SK-N-SH (cell line): ENCODE data around the gene MEPE. TPM values are rescaled to one million over a fixed set of nuclear protein-coding genes. Genes with fewer than 3 reads are reported as not detected.

Experiments used
- CTCF ChIA-PET: fragments of 300-600, 350-600 bp; formaldehyde crosslinking; extraction: SDS; loops from one replicate; lab custom pipeline; 2021; lab: Yijun Ruan, JAX
- POLR2A ChIA-PET: fragments of 350-600 bp; sonication (Branson Sonifier 250); formaldehyde crosslinking; extraction: SDS; loops from one replicate; lab custom pipeline; 2020; ENCODE audit warnings: antibody characterized with exemption, inconsistent platforms; lab: Yijun Ruan, JAX
- DNase-seq: peaks from one replicate; pipeline ENCODE4 v3.0.0; 2012
- H2AFZ ChIP-seq: fragments of 200-600 bp; sonication (generic); 2 replicates; pipeline ENCODE4 v1.8.1; 2016; ENCODE audit warnings: antibody characterized with exemption, mild to moderate bottlenecking, low read depth
- H3F3A ChIP-seq: fragments of 200-600 bp; sonication (generic); replicated peaks from 2 replicates; pipeline ENCODE3; 2016; ENCODE audit warnings: antibody characterized with exemption, mild to moderate bottlenecking; ENCODE audit not compliant: insufficient read depth
- H3K27ac ChIP-seq, 2 experiments: fragments of 200-500 bp in 1 of 2; fragments of 200-600 bp in 1 of 2; sonication (Bioruptor generic) in 1 of 2; sonication (generic), shearing (Covaris generic) in 1 of 2; 2 replicates each; pipeline versions ENCODE4 v1.5.1 to v1.6.1; 2014 to 2016; ENCODE audit warnings: low read depth in 2 of 2, inconsistent platforms in 1 of 2, low read length in 1 of 2, mild to moderate bottlenecking in 1 of 2, mixed read lengths in 1 of 2
- H3K27me3 ChIP-seq: fragments of 200-600 bp; sonication (generic), shearing (Covaris generic); 2 replicates; pipeline ENCODE4 v1.6.1; 2016; ENCODE audit warnings: mixed run types; ENCODE audit not compliant: insufficient read depth
- H3K36me3 ChIP-seq, 2 experiments: fragments of 200-500 bp in 1 of 2; fragments of 200-600 bp in 1 of 2; sonication (Bioruptor generic) in 1 of 2; sonication (generic) in 1 of 2; replicated peaks in 1 of 2; 2 replicates each; pipeline versions ENCODE3 to v1.5.1; 2014 to 2016; ENCODE audit warnings: low read length in 1 of 2, mild to moderate bottlenecking in 1 of 2; ENCODE audit not compliant: insufficient read depth in 2 of 2, control insufficient read depth in 1 of 2
- H3K4me1 ChIP-seq, 2 experiments: fragments of 200-500 bp in 1 of 2; fragments of 200-600 bp in 1 of 2; sonication (Bioruptor generic) in 1 of 2; sonication (generic), shearing (Covaris generic) in 1 of 2; 2 replicates each; pipeline versions ENCODE4 v1.5.1 to v1.6.1; 2014 to 2016; ENCODE audit warnings: low read depth in 1 of 2, low read length in 1 of 2, mixed run types in 1 of 2; ENCODE audit not compliant: insufficient read depth in 2 of 2, control insufficient read depth in 1 of 2
- H3K4me2 ChIP-seq: fragments of 200-600 bp; sonication (generic), shearing (Covaris generic); 2 replicates; pipeline ENCODE4 v1.6.1; 2017; ENCODE audit warnings: mixed run types
- H3K4me3 ChIP-seq, 2 experiments: fragments of 200-500 bp in 1 of 2; fragments of 200-600 bp in 1 of 2; sonication (Bioruptor generic) in 1 of 2; sonication (generic), shearing (Covaris generic) in 1 of 2; 2 replicates each; pipeline versions ENCODE4 v1.5.1 to v1.8.1; 2014 to 2016; ENCODE audit warnings: low read depth in 2 of 2, inconsistent platforms in 1 of 2, low read length in 1 of 2, mild to moderate bottlenecking in 1 of 2, mixed read lengths in 1 of 2, moderate library complexity in 1 of 2
- H3K79me2 ChIP-seq: fragments of 200-600 bp; sonication (generic); 2 replicates; pipeline ENCODE4 v1.8.1; 2017; ENCODE audit warnings: mild to moderate bottlenecking; ENCODE audit not compliant: insufficient read depth
- H3K9ac ChIP-seq: fragments of 200-600 bp; sonication (generic); 2 replicates; pipeline ENCODE4 v1.6.1; 2017; ENCODE audit warnings: mixed run types
- H3K9me2 ChIP-seq: fragments of 200-600 bp; sonication (generic); 2 replicates; pipeline ENCODE4 v1.6.1; 2017; ENCODE audit warnings: mixed run types
- H3K9me3 ChIP-seq: fragments of 200-600 bp; sonication (generic); 2 replicates; pipeline ENCODE4 v1.6.1; 2017; ENCODE audit warnings: mixed run types, mild to moderate bottlenecking, moderate library complexity
- H4K20me1 ChIP-seq: fragments of 200-600 bp; sonication (generic); 2 replicates; pipeline ENCODE4 v1.6.1; 2017; ENCODE audit warnings: mild to moderate bottlenecking, mixed run types; ENCODE audit not compliant: insufficient read depth
- CHD2 ChIP-seq: fragments of 150-350 bp; IDR thresholded peaks from 2 replicates; pipeline ENCODE4 v1.6.1; 2018; ENCODE audit warnings: low read length; ENCODE audit not compliant: partially characterized antibody
- ELF1 ChIP-seq: IDR thresholded peaks from 2 replicates; pipeline ENCODE4 v1.4.0; 2012
- EP300 ChIP-seq, 2 experiments: IDR thresholded peaks; 2 replicates each; pipeline versions ENCODE4 v1.4.0 to v1.6.1; 2012; ENCODE audit warnings: borderline replicate concordance in 1 of 2, low read depth in 1 of 2, low read length in 1 of 2
- FOXJ3 ChIP-seq: sonication (generic); formaldehyde crosslinking; IDR thresholded peaks from 2 replicates; pipeline ENCODE4 v1.5.1; 2020; ENCODE audit warnings: mild to moderate bottlenecking, missing genetic modification reagents
- FOXM1 ChIP-seq: IDR thresholded peaks from 2 replicates; pipeline ENCODE4 v1.4.0; 2012; ENCODE audit warnings: low read depth, mild to moderate bottlenecking
- GATA2 ChIP-seq: sonication (generic); formaldehyde crosslinking; IDR thresholded peaks from 2 replicates; pipeline ENCODE4 v1.5.0; 2020; ENCODE audit warnings: mild to moderate bottlenecking, missing genetic modification reagents
- MXI1 ChIP-seq: IDR thresholded peaks from 2 replicates; pipeline ENCODE4 v1.6.1; 2012; ENCODE audit warnings: mild to moderate bottlenecking, low read depth, low read length, improper control_type of control experiment
- NFIC ChIP-seq: IDR thresholded peaks from 2 replicates; pipeline ENCODE4 v1.4.0; 2012; ENCODE audit warnings: borderline replicate concordance
- NRF1 ChIP-seq: IDR thresholded peaks from 2 replicates; pipeline ENCODE4 v1.6.1; 2012; ENCODE audit warnings: low read depth, mild to moderate bottlenecking, low read length
- POLR2AphosphoS5 ChIP-seq: IDR thresholded peaks from 2 replicates; pipeline ENCODE4 v1.6.1; 2012; ENCODE audit warnings: low read depth, low read length
- RAD21 ChIP-seq: IDR thresholded peaks from 2 replicates; pipeline ENCODE4 v1.6.1; 2012; ENCODE audit warnings: mild to moderate bottlenecking, low read length
- RXRA ChIP-seq: IDR thresholded peaks from 2 replicates; pipeline ENCODE4 v1.4.0; 2012; ENCODE audit warnings: low read depth, mild to moderate bottlenecking, borderline replicate concordance
- SMC3 ChIP-seq: IDR thresholded peaks from 2 replicates; pipeline ENCODE4 v1.6.1; 2012; ENCODE audit warnings: low read depth, low read length, improper control_type of control experiment
- TEAD4 ChIP-seq: IDR thresholded peaks from 2 replicates; pipeline ENCODE4 v1.4.0; 2012; ENCODE audit warnings: mild to moderate bottlenecking, borderline replicate concordance; ENCODE audit not compliant: insufficient read depth
- YY1 ChIP-seq: IDR thresholded peaks from 2 replicates; pipeline ENCODE4 v1.4.0; 2012; ENCODE audit warnings: low read depth, mild to moderate bottlenecking
- WGBS: methylation state at CpG from one replicate; pipeline ENCODE4 v1.1.6; 2017; ENCODE audit warnings: low lambda C conversion rate; 5-methylcytosine and 5-hydroxymethylcytosine counted together
- polyA plus RNA-seq, 3 experiments: library from polyadenylated mRNA; depleted of rRNA; stranded (reverse); fragments of >200 nt; gene quantifications; 2 replicates each; pipeline ENCODE4 v1.2.3, GENCODE V29; 2012
- TF ChIP-seq, protein P1 (sequence below): IDR thresholded peaks from 2 replicates; pipeline ENCODE4; 2012
- TF ChIP-seq, protein P2 (sequence below): fragments of 150-350 bp; IDR thresholded peaks from 2 replicates; pipeline ENCODE4 v1.6.1; 2017; ENCODE audit warnings: antibody characterized with exemption, low read length, low read depth, borderline replicate concordance
- TF ChIP-seq, protein P3 (sequence below): IDR thresholded peaks from 2 replicates; pipeline ENCODE4 v1.6.1; 2012; ENCODE audit warnings: mild to moderate bottlenecking, low read depth, low read length, moderate library complexity
- TF ChIP-seq, protein P4 (sequence below): fragments of 200-600 bp; sonication (generic); IDR thresholded peaks from 2 replicates; pipeline ENCODE4 v1.6.1; 2017; ENCODE audit warnings: antibody characterized with exemption, mild to moderate bottlenecking, moderate library complexity
- TF ChIP-seq, protein P5 (sequence below): fragments of 150-350 bp; IDR thresholded peaks from 2 replicates; pipeline ENCODE4 v1.6.1; 2016; ENCODE audit warnings: mild to moderate bottlenecking, low read depth, low read length

MEPE gene
- polyA plus RNA-seq, 1 of the 3 experiments (the other 2 are of a cell fraction), result not detected

DNA sequence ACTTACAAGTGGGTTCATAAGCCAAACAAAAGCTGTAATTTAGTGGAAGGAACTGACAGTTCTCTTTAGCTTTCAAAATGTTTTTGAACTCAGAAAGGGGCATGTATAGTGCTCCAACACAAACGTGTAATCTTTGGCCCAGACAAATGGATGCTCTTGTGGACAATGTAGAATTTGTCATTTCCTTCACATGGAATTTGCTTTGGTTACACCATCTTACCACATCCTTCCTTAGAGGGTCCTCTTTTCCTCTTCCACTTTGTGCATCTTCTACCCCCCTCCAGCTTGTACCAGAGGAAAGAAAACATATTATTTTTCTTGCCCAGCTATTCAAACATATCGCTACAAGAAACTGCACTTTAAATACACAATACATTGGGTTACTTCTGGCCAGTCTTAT lies 42.4 kb downstream of the MEPE start:
- H3K9me3 ChIP-seq, result no peaks in the 10 kb centered on the region
- H2AFZ ChIP-seq, result no peak overlapping the region
- no peak for TF ChIP-seq YY1
- H4K20me1 ChIP-seq, result no peaks in the 10 kb centered on the region
- H3K27ac ChIP-seq, result no peak overlapping the region
- no peaks in the 10 kb centered on the region for H3K79me2 ChIP-seq
- ChIA-PET CTCF (interaction anchor here (1.0 to 1.1 kb wide), 2 partner anchors 15 to 110 kb away, joined by 3 to 4 read pairs; no protein-coding TSS in a partner anchor), POLR2A (no interaction called here)
- H3K9ac ChIP-seq, result no peak overlapping the region
- no peaks in the 10 kb centered on the region for H3F3A ChIP-seq
- H3K4me3 ChIP-seq, result no peak overlapping the region
- 52% methylated on average over 2 of the region's 2 CpGs for WGBS
- H3K36me3 ChIP-seq, result no peaks in the 10 kb centered on the region
- no peaks in the 10 kb centered on the region for H3K9me2 ChIP-seq
- no peaks in the 10 kb centered on the region for H3K27me3 ChIP-seq
- no peak overlapping the region for H3K4me2 ChIP-seq
- no peaks in the 10 kb centered on the region for H3K4me1 ChIP-seq
- DNase-seq, result no peak

DNA sequence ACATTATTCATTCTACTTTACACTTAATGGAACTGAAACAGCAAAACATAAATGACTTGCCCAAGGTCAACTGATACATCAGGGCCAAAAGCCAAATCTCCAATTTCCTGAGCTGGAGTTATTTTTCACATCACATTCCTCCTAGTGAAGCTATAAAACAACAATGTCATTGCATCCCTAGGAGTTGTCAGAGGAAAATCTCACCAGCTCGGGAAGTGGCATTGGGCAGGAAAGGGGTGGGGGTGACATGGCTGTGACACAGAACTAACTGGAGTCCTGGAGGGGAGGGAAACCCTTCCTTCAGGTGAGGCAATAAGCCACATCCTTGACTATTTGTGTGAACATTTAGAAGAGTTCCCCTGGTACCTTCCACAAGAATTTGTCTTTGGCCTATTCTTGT lies 47.3 kb downstream of the MEPE start:
- H3K9me3 ChIP-seq, result no peaks in the 10 kb centered on the region
- no peaks in the 10 kb centered on the region for H3K36me3 ChIP-seq
- H3K4me3 ChIP-seq, result no peak overlapping the region
- no peak overlapping the region for H3K4me2 ChIP-seq
- no peak for TF ChIP-seq EP300 (IDR thresholded peaks at IDR 0.05; ENCODE audit: borderline replicate concordance in 1 of 2, low read depth in 1 of 2, low read length in 1 of 2)
- no peak for TF ChIP-seq NRF1
- TF ChIP-seq, protein P1, sequence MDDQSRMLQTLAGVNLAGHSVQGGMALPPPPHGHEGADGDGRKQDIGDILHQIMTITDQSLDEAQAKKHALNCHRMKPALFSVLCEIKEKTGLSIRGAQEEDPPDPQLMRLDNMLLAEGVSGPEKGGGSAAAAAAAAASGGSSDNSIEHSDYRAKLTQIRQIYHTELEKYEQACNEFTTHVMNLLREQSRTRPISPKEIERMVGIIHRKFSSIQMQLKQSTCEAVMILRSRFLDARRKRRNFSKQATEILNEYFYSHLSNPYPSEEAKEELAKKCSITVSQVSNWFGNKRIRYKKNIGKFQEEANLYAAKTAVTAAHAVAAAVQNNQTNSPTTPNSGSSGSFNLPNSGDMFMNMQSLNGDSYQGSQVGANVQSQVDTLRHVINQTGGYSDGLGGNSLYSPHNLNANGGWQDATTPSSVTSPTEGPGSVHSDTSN, result no peak
- TF ChIP-seq RAD21, result no peak
- no peak for TF ChIP-seq ELF1
- no peak for TF ChIP-seq POLR2AphosphoS5
- TF ChIP-seq, protein P2, sequence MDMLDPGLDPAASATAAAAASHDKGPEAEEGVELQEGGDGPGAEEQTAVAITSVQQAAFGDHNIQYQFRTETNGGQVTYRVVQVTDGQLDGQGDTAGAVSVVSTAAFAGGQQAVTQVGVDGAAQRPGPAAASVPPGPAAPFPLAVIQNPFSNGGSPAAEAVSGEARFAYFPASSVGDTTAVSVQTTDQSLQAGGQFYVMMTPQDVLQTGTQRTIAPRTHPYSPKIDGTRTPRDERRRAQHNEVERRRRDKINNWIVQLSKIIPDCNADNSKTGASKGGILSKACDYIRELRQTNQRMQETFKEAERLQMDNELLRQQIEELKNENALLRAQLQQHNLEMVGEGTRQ, result no peak
- no peak for TF ChIP-seq FOXJ3 (CRISPR knock-in tag)
- no peak for TF ChIP-seq RXRA
- no peak for TF ChIP-seq CHD2
- TF ChIP-seq SMC3, result no peak
- TF ChIP-seq FOXM1, result no peak
- TF ChIP-seq, protein P3, sequence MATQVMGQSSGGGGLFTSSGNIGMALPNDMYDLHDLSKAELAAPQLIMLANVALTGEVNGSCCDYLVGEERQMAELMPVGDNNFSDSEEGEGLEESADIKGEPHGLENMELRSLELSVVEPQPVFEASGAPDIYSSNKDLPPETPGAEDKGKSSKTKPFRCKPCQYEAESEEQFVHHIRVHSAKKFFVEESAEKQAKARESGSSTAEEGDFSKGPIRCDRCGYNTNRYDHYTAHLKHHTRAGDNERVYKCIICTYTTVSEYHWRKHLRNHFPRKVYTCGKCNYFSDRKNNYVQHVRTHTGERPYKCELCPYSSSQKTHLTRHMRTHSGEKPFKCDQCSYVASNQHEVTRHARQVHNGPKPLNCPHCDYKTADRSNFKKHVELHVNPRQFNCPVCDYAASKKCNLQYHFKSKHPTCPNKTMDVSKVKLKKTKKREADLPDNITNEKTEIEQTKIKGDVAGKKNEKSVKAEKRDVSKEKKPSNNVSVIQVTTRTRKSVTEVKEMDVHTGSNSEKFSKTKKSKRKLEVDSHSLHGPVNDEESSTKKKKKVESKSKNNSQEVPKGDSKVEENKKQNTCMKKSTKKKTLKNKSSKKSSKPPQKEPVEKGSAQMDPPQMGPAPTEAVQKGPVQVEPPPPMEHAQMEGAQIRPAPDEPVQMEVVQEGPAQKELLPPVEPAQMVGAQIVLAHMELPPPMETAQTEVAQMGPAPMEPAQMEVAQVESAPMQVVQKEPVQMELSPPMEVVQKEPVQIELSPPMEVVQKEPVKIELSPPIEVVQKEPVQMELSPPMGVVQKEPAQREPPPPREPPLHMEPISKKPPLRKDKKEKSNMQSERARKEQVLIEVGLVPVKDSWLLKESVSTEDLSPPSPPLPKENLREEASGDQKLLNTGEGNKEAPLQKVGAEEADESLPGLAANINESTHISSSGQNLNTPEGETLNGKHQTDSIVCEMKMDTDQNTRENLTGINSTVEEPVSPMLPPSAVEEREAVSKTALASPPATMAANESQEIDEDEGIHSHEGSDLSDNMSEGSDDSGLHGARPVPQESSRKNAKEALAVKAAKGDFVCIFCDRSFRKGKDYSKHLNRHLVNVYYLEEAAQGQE, result no peak
- no peak for TF ChIP-seq MXI1
- TF ChIP-seq NFIC, result no peak
- TF ChIP-seq GATA2 (CRISPR knock-in tag), result no peak
- no peak for TF ChIP-seq TEAD4
- TF ChIP-seq, protein P4, sequence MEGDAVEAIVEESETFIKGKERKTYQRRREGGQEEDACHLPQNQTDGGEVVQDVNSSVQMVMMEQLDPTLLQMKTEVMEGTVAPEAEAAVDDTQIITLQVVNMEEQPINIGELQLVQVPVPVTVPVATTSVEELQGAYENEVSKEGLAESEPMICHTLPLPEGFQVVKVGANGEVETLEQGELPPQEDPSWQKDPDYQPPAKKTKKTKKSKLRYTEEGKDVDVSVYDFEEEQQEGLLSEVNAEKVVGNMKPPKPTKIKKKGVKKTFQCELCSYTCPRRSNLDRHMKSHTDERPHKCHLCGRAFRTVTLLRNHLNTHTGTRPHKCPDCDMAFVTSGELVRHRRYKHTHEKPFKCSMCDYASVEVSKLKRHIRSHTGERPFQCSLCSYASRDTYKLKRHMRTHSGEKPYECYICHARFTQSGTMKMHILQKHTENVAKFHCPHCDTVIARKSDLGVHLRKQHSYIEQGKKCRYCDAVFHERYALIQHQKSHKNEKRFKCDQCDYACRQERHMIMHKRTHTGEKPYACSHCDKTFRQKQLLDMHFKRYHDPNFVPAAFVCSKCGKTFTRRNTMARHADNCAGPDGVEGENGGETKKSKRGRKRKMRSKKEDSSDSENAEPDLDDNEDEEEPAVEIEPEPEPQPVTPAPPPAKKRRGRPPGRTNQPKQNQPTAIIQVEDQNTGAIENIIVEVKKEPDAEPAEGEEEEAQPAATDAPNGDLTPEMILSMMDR, result no peak
- TF ChIP-seq, protein P5, sequence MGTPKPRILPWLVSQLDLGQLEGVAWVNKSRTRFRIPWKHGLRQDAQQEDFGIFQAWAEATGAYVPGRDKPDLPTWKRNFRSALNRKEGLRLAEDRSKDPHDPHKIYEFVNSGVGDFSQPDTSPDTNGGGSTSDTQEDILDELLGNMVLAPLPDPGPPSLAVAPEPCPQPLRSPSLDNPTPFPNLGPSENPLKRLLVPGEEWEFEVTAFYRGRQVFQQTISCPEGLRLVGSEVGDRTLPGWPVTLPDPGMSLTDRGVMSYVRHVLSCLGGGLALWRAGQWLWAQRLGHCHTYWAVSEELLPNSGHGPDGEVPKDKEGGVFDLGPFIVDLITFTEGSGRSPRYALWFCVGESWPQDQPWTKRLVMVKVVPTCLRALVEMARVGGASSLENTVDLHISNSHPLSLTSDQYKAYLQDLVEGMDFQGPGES, result no peak
- no peak for DNase-seq
- WGBS, result 17% methylated on average over 1 of the region's 1 CpG
- H3K27me3 ChIP-seq, result no peaks in the 10 kb centered on the region
- no peak overlapping the region for H3K9ac ChIP-seq
- no peak overlapping the region for H2AFZ ChIP-seq
- ChIA-PET POLR2A (no interaction called here), CTCF (no interaction called here)
- H3K27ac ChIP-seq, result no peak overlapping the region
- H3K79me2 ChIP-seq, result no peaks in the 10 kb centered on the region
- peaks cover 0 to under 1% of the 10 kb centered on the region in 2 experiments; a peak in 2 of 4 replicates for H3K4me1 ChIP-seq
- H4K20me1 ChIP-seq, result no peaks in the 10 kb centered on the region
- no peaks in the 10 kb centered on the region for H3F3A ChIP-seq
- H3K9me2 ChIP-seq, result no peaks in the 10 kb centered on the region
